H1 (cell line): Measurements from ENCODE around the gene VPS50. TPM values are rescaled to one million over a fixed set of nuclear protein-coding genes. Genes with fewer than 3 reads are reported as not detected.

ENCODE experiments used
- CBX5 ChIP-seq: fragments of 300-800, 300-1000 bp; sonication (generic); IDR thresholded peaks from 2 replicates; pipeline ENCODE4 v1.7.1; 2016; ENCODE audit warnings: antibody characterized with exemption, low read length, low read depth
- CHD7 ChIP-seq: fragments of 300-600 bp; sonication (generic); IDR thresholded peaks from 2 replicates; pipeline ENCODE4 v1.7.1; 2012; ENCODE audit warnings: low read length, moderate library complexity, mild to moderate bottlenecking, inconsistent platforms; ENCODE audit not compliant: insufficient replicate concordance
- CTBP2 ChIP-seq: IDR thresholded peaks from 2 replicates; pipeline ENCODE4 v1.7.0; 2011; ENCODE audit warnings: borderline replicate concordance, mild to moderate bottlenecking, moderate library complexity, mixed read lengths, low read length; ENCODE audit not compliant: insufficient read depth, insufficient read length
- E2F6 ChIP-seq: IDR thresholded peaks from 2 replicates; pipeline ENCODE4 v1.6.1; 2012; ENCODE audit warnings: inconsistent platforms
- HDAC6 ChIP-seq: IDR thresholded peaks from one replicate; pipeline ENCODE4 v1.7.1; 2012; ENCODE audit warnings: low read depth, mild to moderate bottlenecking, inconsistent platforms, low read length, moderate library complexity
- SIN3A ChIP-seq, 2 experiments: IDR thresholded peaks in 1 of 2; conservative IDR thresholded peaks in 1 of 2; 2 replicates each; pipeline ENCODE4 v1.6.1; 2011 to 2012; ENCODE audit warnings: low read length in 2 of 2, improper control_type of control experiment in 1 of 2, low read depth in 1 of 2, mild to moderate bottlenecking in 1 of 2
- polyA plus RNA-seq, 7 experiments: library from polyadenylated mRNA; depleted of rRNA in 3 of 7; stranded (reverse) in 5 of 7; unstranded in 2 of 7; fragments of >200 nt in 5 of 7; fragments of 200-250 nt in 2 of 7; gene quantifications; 1 replicate in 5 of 7; 2 replicates in 1 of 7; 4 replicates in 1 of 7; pipeline versions ENCODE4 v1.2.1 to v1.2.3, GENCODE V29; 2011 to 2013; ENCODE audit warnings: missing spikeins in 2 of 7, mixed read lengths in 2 of 7
- total RNA-seq: library from RNA; stranded (reverse); fragmentation: NEBNext Ultra II Directional; extraction: Animal tissue kit (Norgen Biotek cat#: 25700); gene quantifications from 2 replicates; pipeline ENCODE4 v1.2.1, GENCODE V29; 2021

Gene VPS50
- total and polyA plus RNA-seq, 2 of the 8 experiments (the other 6 are each of a cell fraction or from before 2014, with no cell fraction given) = 3.7 to 9.3 TPM

- TF ChIP-seq CHD7 (no peak), CTBP2 (no peak), HDAC6 (no peak), CBX5 (no peak), SIN3A (conservative IDR thresholded peaks at IDR 0.05 in 1 of 2, IDR thresholded peaks at IDR 0.05 in 1 of 2; ENCODE audit: low read depth in 1 of 2, low read length in 2 of 2) (no peak), E2F6 (no peak)
- TF ChIP-seq, all 59 proteins: peak for 0
Measured at GRCh38 chr7:93301736-93302135, 69.6 kb downstream of the VPS50 start (continued).
